Skeletal muscle cell (primary cell): ENCODE measurements around the gene CCDC9B.

Experiments used
- DNase-seq: peaks from one replicate; pipeline ENCODE4 v3.0.0-alpha.2; 2010; ENCODE audit warnings: low read depth
- H3K4me3 ChIP-seq: 2 replicates; pipeline ENCODE4 v1.5.1; 2011; ENCODE audit warnings: low read depth, mild to moderate bottlenecking, control low read depth, low read length, moderate library complexity

The CCDC9B gene

DNA sequence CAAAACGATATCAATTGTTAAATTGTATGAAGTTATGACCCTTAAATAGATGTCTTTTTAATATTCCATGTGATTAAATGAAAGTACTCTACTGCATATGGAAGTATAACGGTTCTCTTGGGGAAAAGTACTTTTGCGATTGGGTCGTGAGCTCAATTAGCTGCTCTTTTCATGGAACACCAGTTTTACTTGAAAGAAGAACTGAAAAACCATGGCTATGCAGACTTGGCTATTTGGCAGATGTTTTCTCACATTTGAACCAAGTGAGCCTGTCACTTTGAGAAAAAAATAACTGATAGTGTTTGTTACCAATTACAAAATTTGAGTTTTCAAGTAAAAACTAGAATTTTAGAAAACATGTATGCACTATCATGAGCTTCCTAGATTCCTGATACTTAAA, 23.2 kb downstream of the CCDC9B start:
- no peak overlapping the region for H3K4me3 ChIP-seq
- no peak for DNase-seq

DNA sequence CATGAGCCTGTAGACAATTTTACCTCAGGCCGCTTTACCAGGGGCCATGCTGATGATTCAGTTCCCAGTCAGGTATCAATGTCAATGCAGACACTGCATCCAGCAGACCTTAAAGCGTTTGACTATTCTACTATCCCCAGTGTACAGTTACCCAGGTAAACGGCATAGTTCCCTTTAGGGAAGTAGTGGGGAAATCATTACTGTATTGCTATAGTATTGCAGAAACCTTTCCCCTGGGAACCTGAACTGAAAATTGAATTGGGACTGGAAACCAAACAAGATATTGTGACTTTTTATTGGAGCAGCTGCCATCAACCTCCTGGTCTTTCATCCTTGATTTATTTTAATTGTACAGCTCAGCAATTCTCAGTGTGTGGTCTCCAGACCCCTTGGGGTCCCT, 23.8 kb downstream of the CCDC9B start:
- no peak for DNase-seq
- no peak overlapping the region for H3K4me3 ChIP-seq

DNA sequence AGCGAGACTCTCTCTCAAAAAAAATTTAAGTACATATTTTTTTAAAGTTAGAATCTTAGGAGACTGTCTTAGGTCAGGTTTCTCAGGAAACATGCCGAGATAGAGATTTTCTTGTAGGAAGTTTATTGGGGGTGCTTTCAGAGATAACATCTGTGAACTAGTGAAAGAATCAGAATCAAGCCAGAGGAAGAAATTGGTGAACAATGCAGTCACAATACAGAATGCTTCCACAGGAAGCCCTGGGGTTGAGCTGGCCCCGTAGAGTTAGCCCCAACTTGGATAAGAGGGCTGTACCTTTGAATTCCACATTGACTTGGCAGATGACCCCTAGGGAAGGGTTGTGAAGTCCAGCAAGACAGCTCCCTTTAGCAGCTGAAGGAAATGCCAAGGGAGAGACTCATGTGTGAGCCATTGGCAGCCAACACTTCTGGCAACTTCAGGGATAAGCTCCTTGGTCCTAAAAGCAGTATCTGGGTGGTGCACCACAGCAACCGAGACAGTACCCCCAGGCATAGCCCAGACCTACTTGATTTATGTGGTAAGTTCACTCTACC, 25.9 kb downstream of the CCDC9B start:
- H3K4me3 ChIP-seq: no peak overlapping the region
- no peak for DNase-seq

DNA sequence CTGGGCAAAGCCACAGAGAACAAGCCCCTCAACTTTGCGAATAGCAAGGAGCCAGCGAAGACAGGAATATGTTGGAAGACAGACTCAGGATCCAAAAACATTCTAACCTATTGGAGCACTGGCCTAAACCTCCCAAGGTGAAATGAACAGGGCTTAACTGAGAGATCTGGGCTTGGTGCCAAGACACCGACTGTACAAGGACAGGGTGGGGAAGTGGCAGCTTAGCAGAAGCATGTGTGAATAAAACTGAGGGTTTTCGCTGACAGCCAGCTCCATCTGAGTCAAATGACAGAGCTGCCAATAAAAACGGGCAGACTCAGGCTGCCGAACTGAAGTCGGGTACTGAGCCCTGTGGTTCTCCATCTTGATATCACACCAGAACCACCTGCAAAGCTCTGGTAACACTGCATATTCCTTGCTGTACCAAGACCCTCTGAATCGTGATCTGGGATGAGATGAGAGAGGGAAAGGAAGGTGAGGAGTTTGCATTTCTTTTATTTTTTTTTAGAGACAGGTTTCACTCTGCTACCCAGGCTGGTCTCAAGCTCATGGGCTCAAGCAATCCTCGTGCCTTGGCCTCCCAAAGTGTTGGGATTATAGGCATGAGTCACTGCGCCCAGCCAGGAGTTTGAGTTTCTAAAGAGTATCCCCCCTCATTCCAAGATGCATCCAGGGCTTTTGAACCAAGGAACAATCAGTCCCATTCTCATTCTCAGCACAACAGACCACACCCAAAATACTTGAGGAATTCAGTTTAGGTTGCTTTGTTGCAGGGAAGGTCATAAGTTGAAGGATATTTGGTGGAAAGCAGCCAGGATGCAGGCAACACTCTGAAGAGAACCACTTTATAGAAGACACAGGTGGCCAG, 27.0 kb downstream of the CCDC9B start:
- no peak overlapping the region for H3K4me3 ChIP-seq
- no peak for DNase-seq

DNA sequence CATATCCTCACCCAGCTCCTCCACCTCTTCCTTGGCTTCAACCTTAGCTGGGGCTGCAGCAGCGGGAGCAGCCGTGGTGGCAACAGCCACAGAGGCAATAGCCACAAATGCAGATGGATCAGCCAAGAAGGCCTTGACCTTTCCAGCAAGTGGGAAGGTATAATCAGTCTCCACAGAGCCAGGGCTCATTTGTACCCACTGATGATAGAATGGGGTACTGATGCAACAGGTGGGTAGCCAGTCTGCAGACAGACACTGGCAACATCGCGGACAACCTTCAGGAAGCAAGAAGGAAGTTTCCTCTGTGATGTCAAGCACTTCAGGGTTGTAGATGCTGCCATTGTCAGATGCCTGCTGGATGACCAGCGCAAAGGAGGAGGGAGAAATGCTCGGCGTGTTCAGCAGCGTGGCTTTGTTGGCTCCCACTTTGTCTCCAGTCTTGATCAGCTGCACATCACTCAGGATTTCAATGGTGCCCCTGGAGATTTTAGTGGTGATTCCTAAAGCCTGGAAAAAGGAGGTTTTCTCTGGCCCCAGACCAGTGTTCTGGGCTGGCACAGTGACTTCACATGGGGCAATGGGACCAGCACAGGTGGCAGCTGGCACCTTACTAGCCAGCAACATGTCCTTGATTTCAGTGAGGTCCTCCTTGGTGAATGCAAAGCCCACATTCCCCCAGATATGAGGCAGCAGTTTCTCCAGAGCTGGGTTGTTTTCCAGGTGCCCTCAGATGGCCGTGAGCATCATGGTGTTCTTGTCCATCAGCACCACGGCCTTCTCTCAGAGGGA, 28.2 kb downstream of the CCDC9B start:
- no peak for DNase-seq
- H3K4me3 ChIP-seq: no peak overlapping the region

DNA sequence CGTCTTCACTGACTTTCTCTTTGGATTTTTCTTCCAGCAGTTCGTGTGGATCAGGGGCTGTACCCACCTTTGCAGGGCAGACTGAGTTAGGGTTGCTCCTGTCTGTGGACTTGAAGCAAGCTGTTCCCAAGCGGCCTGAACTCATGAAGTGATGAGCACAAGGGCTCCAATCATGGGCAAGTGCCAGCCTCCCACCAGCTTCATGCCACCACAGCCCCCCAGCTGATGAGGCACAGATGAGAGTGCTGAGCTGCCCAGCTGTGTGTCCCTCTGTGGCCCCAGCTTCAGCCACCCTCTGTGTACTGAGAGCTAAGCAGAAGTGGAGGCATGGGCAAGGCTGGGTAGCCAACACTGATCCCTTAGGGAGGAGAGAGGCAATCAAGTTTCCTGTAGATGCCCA, 29.7 kb downstream of the CCDC9B start:
- H3K4me3 ChIP-seq: no peak overlapping the region
- no peak for DNase-seq

DNA sequence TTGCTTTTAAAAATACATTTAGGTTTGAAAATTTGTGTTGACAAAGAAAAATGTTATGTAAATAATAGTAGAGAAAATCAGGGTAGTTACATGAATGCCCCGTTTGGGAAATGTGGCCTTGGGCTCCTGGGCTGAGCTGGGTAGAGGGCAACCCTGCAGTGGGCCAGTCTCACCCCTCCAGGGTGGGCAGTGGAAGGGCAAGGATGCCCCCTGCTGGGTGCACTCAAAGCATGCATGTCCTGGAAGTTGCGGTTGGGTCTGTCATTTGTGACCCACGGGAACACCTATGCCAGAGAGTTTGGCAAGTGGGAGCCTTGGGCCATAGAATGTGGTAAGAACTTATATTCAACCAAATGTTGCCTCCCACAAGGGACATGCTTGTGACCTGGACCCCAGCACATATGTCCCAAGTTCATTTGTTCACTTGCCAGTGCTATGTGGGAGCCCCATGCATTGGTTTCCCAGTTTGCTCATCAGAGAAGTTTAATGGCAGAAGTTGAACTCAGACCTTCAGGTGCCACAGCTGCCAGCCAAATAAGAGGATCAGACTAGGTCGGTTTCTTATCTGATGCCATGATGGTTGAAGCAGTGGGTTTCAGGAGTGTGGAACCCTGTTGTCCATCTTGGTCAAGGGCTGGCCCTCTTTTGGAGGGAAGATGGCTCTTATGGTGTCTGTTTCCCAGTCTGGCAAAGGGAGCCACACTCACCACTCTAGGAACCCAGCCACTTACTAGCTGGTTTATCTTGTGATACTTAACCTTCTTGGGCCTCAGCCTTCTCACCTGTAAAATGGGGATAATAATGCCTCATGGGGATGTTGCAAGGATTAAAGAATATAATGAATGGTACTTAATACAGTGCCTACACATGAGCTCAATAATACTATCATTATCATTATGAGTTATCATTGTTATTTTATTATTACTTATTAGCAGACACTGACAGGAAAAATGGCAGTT, 30.5 kb downstream of the CCDC9B start:
- H3K4me3 ChIP-seq: no peak overlapping the region
- DNase-seq: no peak

DNA sequence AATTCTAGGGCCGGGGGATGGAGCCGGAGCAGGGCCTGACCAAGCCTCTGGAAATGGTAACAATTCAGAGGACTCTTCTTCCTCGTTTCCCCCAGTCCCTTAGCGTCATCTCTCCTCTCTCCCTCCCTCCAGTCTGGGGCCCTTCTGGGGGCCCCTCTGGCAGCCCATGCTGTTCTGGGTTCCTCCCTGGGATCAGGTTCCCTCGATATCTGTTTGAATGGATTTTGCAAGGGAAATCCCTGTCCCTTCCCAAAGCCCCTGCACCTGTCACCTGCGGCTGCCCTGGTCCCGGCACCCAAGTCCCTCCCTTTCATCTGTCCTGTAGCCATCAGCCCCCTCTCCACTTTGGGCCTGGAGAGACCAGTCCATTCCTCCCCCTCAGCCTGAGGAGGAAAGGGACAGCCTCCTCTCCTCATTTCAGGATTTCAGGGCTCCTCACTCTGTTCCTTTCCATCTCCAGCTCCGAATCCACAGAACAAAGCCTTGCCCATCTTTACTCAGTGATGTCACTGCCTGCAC, 31.3 kb downstream of the CCDC9B start:
- DNase-seq: no peak
- H3K4me3 ChIP-seq: no peak overlapping the region

DNA sequence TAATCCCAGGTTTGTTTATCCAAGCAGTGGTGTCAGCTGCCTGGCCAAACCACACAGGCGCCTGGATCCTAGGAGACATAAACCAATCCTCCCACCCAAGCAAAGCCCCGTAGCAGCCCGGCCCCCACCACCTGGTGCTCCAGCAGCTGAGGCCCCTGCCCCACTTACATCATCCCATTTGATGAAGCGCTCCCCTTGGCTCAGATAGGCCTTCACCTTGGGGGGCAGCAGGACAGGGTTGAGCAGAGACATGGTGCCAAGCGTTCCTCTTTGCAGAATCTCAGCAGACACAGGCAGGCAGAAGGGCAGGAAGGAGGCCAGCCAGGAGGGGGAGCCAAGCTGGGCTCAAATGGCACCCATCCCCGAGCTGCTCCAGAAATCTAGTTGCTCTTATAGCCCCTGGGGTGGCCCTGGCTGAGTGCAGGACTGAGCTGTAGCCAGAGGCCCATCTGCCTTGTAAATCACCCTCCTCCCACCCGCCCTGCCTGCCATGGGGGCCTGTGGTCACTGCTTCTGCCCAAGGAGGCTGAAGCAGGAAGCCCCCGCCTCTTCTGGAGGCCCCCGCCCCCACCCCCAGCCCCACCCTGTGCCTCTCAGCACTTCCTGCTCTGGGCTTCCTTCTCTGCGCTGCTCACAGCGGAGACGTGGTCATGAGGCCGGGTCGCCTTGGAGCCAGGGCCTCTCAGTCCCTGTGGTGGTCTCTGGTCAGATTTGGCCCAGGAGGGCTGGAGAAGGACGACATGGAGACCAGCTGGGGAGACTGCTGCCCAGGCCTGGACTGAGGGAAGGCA, 33.1 kb downstream of the CCDC9B start, which contains the start of gene PLCB2:
TSS of gene PLCB2 (minus strand) at position 515 of the 791 bp plus-strand sequence. CDS start at position 252, 263 bp downstream.
- no peak for DNase-seq

DNA sequence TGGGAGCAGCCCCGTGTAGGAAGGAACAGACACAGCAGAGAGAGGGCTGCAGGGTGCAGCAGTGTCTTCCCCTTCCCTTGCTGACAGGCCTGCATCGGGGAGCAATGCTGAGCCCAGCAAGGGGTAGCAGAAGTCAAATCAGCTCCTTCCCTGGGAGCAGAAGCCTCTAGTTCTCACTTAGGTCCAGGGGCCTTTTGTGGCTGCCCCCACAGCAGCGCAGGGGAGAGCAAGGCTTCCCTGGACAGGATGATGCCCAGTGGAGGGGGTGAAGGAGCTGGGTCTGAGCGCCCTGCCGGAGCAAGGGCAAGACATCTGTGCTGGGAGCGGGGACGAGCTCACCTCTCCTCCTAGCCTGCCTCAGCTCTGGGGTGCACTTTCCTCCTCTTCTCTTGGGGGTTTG, 33.8 kb downstream of the CCDC9B start:
- DNase-seq: no peak
- no peak overlapping the region for H3K4me3 ChIP-seq

More for the DNA sequence above, 33.1 kb downstream of the CCDC9B start, which contains the start of gene PLCB2:
- no peak within 1 kb of the TSS for H3K4me3 ChIP-seq

DNA sequence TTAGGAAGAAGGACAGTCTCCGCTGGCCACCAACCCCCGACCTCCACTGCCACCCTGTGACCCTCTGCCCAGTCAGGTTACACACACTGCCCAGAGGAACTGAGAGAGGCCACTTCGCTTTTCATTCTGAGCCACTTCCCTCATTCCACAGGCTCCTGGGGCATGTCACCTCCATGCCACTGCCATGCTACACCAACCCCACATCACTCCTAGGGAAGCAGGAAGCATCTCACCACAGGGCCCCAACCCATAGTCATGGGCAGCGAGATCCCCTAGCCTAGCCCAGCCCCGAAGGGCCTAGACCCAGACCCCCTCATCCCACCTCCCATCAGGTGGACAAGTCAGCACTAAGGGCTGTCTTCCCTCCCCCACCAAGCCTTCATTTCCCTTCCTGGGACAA, 34.4 kb downstream of the CCDC9B start:
- no peak overlapping the region for H3K4me3 ChIP-seq

DNA sequence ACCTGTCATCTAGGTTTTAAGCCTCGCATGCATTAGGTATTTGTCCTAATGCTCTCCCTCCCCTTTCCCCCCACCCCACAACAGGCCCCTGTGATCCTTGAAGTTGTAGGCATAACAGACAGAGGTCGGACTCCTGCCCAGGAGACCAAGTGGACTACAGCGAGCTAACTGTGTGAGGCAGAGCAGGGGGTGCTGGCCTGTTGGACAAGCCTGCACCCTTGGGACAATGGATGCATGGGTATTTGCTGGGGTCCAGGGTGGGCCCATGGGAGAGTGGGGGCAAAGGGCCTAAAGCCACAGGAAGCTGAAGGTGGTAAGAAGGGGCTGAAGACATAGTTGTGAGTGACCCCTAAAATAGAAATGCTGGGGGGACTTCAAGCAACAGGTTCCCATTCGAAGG, 35.5 kb downstream of the CCDC9B start:
- H3K4me3 ChIP-seq: no peak overlapping the region
- no peak for DNase-seq

More for the DNA sequence above, 34.4 kb downstream of the CCDC9B start:
- DNase-seq: no peak

DNA sequence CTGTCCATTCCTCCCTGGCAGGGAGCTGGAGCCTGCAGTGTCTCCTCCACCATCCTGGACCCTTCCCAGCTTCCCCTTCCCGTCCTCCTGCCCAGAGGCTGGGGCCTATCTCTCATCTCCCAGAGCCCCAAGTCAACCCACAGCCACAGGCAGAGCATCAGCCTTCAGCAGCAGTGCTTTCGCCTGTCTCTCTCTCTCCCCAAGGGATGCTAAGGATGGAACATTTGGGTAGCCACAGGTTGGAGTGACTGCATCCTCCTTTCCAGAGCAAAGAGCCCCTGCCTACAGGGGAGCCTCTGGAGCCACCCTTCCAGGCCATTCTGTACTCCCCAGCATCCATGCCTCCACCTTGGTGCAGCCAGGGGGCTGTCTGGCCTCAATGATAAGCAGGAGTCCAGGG, 37.2 kb downstream of the CCDC9B start:
- DNase-seq: no peak
- H3K4me3 ChIP-seq: no peak overlapping the region

DNA sequence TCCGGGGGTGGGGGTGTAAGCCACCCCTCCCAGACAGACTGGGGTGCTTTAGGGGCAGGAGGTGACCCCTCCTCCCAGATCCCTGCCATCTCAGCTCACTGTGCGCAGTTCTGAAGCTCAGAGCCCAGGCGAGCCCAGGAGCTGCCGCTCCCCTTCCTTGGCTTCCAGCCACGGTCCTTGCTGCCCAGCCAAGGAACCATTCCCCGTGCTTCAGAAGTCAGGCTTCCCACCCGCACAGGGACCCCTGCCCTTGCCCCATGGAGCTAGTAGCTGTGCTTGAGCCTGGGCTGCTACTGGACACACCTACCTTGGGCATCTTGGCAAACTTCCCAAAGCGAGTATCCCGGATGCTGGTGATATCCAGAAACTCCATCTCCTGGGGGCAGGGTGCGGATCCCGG, 37.8 kb downstream of the CCDC9B start:
- no peak overlapping the region for H3K4me3 ChIP-seq
- no peak for DNase-seq

DNA sequence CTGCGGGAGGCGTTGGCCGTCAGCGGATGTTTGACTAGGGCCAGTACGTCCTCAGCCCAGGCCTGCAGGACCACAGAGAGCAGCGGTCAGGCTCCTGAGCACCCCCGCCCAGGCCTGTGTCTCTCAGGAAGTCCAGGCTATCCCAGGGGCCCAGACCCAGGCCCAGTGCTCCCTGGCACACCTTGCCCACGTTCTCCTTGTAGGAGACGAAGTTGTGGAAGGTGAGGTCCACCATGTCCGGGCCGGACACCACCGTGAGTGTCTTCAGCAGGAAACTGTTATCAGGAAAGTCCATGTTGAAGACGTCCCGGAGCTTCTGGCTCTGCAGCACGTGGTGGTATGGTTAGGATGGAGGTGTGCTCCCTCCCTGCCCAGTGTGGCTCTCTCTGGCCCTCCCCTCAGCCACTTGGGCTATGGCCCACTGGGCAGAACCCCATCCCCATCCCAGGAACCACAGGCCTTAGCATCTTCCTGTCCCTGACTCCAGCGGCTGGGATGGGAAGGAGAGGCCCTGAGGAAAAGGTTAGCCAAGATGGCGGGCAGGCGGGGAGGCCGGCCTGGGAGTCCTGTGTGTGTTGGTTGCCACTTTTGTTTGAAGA, 38.4 kb downstream of the CCDC9B start:
- DNase-seq: no peak
- no peak overlapping the region for H3K4me3 ChIP-seq

DNA sequence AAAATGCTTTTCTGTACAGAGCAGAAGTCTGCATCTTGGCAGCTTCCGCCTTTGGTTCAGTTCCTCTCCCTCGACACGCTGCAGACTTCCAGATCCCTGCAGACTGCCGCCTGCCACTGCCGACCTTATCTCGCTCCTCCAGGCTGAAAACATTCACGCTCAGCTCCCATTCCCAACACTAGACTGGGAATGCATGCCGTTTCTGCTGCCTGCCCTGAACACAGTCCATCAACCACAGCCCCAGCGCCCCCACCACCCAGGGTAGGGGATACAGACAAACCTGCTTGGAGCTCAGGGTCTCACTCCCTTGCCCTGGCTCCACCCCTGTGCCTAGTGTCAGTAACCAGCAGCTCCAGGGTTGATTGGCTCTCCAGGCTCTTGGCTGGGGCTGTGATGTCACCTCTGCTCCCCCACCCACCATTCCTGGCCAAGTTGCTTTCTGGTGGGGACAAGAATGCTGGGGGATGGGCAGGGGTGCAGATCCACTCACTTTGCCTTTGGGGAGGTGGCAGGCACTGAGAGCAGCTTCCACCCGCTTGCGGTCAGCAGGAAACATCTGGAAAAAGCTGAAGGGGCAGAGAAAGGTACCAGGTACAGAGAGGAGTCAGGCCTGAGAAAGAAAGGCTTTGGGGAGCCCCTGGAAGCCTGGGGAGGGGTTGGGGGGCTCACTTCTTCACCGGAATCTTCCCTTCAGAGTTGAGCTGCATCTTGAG, 39.1 kb downstream of the CCDC9B start:
- no peak overlapping the region for H3K4me3 ChIP-seq
- no peak for DNase-seq

DNA sequence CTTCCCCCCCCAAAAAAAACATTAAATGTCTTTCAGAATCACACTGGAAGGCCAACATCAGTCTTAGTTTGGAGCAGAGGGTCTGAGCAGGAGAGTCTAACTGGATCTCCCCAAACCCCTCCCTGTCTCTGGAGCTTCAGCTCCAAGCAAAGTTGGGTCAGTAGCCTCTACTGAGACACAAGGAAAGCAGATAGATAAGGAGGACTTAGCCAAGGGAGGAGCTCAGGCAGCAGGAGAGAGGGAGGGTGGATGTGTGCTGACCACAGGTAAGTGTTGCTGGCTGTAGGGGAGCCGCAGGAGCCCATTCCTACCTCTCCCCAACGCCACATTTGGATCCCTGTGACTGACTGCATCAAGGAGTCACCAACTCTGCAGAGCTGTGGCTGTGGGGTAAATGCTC, 40.0 kb downstream of the CCDC9B start:
- DNase-seq: no peak
- no peak overlapping the region for H3K4me3 ChIP-seq
